CD4-positive, alpha-beta T cell treated with Interleukin-12 subunit alpha and Interleukin-12 subunit beta, for 1 hour (primary cell): Measurements from ENCODE around the gene JPH3.

Source experiments
- DNase-seq: peaks from one replicate; pipeline ENCODE4 v3.0.0-alpha.2; 2020

JPH3 gene

DNA sequence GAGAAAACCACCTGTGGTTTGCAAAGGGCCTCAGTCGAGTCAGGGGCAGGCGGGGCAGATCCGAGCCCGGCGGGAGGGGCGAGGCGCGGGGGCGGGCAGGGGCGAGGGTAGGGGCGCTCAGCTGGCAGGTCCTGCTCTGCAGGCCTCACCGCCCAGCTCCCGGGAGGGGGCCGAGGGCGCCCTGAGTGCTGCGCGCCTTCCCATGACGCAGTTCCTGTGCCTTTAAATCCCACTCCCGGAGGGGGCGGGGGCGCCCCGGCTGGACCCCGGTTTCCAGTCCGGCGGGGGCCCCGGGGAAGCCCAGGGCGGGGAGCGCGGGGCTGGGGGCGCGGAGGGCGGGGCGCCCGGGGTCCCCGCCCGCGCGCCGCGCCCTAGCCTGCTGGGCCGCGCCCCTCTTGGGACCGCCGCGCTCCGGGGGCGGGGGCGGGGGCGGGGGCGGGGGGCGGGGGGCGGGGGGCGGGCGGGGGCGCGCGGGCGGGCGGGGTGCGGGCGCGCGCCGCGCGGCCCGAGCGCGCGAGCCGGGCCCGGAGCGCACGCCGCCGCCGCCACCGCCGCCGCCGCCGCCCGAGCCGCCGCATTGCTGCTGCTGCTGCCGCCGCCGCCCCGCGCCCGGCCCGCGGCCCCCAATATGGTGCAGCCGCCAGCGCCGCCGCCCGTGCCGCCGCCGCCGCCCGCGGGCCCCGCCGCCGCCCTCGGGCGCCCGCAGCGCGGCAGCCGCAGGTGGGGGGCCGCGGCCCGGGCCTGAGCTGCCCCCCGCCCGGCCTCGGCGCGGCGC is at the start of gene JPH3:
Gene JPH3, plus strand, starts transcription at position 508 of the 775 bp plus-strand sequence. CDS start 639 bp downstream, outside the sequence.
- DNase-seq, result no peak

DNA sequence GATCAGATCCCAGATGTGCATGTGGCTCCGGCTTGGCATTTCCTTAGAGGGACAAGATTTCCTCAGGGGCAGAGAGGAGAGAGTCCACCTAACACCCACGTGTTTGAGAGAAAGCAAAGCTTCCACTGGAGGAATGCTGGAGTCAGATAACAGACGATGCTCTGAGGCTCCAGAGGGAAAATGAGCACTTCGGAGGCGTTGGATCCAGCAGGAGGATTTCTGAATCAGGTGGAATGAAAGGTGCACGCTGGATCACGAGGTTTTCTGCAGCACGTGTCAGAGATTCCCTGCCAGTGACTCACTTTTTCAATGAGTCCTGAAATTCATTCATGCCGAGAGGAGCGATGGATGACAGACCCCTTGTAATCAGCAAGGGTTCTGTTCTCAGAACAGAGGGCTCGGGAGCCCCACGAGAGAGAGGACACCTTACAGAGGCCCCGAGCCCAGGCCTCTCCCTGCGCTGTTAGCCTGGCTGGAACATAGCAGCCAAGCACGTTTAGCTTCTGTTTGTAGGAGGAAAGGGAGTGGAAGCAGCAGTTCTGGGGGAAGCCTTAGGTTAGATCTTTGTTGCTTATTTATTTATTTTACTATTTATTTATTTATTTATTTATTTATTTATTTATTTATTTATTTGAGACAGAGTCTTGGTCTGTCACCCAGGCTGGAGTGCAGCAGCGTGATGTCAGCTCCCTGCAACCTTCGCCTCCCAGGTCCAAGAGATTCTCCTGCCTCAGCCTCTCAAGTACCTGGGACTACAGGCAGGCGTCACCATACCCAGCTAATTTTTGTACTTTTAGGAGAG is 49.3 kb upstream of the JPH3 start:
- no peak for DNase-seq

GRCh38 chr16:87554754-87555427 is 47.4 kb upstream of the JPH3 start:
- DNase-seq, result no peak

GRCh38 chr16:87555647-87556046 is 46.7 kb upstream of the JPH3 start:
- DNase-seq, result no peak

GRCh38 chr16:87556941-87557459 is 45.3 kb upstream of the JPH3 start:
- DNase-seq, result no peak

DNA sequence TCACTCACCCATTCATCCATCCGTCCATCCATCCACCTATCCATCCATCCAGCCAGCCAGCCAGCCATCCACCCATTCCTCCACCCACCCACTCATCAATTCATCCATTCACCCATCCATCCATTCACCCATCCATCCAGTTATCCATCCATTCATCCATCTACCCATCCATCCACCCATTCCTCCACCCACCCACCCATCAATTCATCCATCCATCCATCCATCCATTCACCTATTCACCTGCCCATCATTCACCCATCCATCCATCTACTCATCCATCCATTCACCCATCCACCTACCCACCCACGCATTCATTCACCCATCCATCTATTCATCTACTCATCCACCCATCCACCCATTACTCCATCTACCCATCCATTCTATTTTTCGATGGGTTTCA is 43.6 kb upstream of the JPH3 start:
- no peak for DNase-seq

- no peak for DNase-seq
Observed at GRCh38 chr16:87559945-87560344, 42.4 kb upstream of the JPH3 start.

GRCh38 chr16:87560428-87561199 is 41.7 kb upstream of the JPH3 start:
- DNase-seq, result no peak

DNA sequence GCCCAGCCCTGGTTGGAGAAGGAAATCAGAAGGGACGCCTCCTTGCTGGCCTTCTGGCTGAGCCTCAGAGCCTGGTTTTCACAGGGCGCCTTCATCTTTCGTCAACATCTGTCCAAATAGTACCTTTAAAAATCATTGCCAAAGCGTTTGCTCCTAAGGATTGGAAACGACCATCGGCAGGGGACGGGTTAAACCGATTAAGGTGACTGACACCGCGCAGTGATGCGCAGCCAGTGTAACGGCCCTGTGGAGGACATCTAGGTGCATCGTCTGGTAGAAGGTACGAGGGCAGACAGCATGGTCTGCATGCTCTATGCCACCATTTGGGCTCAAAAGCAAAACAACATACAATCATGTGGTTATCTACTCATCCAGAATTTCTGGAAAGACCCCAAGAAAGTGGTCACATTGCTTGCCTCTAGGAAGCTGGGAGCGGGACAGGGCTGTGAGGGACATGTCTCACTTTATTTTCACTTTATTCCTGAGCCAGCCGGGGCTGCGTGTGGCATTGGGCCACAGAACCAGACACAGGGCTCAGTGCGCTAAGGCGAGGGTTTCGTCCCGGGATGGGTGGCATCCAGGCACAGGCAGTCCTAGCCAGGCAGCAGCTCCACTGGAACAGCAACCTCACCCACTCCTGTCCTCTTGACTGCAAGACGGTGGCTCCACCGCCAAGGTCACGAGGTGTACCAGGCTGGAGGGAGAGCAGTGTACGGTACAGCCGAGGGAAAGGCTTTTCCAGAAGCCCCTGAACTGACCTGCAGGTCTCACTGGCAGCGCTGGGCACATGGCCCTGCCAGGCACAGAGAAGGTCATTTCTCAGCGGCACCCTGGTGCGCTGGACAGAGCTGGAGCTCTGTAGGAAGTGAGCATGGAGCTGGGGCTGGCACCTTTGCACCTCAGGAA is 40.9 kb upstream of the JPH3 start:
- DNase-seq, result no peak

DNA sequence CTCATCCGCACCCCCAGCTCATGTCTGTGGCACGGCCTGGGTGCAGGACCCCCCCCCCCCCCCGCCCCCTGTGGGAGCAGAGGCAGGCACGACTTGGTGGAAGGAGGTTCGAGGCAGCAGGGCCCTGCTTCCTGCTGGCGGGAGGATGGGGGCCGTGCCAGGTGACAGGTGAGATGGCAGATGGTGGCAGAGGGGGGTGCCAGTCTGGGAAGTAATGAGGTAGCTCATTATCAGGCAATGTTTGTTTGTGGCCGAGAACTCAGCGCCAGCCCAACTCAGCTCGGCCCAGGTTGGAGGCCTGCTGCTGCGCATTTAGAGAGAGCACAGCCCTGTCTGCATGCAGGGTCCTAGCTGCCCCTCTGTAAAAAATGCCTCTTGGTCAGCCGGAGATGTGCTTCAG is 40.1 kb upstream of the JPH3 start:
- no peak for DNase-seq

DNA sequence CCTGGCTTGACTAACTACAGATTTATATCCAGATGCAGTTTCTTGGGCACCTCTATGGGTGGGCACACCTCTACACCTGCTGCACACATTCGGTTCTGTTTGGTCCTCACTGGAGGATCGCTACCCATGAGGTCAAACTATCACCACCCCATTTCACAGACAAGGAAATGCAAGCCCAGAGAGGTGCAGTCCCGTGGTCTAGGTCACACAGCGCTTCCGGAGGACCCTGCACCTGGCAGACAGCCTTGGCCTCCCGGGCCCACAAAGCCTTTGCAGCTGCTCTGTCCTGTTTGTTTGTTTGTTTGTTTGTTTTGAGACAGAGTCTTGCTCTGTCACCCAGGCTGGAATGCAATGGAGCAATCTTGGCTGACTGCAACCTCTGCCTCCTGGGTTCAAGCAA is 39.3 kb upstream of the JPH3 start:
- DNase-seq, result no peak

GRCh38 chr16:87563714-87564523 is 38.4 kb upstream of the JPH3 start:
- no peak for DNase-seq

DNA sequence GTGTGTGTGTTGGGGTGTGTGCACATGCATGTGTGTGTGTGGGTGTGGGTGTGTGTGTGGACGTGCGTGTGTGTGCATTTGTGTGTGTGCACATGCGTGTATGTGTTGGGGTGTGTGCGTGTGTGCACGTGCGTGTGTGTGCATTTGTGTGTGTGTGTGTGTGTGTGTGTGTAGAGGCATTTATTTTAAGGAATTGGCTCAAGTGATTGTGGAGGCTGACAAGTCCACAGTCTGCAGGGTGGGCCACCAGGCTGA is 37.9 kb upstream of the JPH3 start:
- DNase-seq, result no peak

DNA sequence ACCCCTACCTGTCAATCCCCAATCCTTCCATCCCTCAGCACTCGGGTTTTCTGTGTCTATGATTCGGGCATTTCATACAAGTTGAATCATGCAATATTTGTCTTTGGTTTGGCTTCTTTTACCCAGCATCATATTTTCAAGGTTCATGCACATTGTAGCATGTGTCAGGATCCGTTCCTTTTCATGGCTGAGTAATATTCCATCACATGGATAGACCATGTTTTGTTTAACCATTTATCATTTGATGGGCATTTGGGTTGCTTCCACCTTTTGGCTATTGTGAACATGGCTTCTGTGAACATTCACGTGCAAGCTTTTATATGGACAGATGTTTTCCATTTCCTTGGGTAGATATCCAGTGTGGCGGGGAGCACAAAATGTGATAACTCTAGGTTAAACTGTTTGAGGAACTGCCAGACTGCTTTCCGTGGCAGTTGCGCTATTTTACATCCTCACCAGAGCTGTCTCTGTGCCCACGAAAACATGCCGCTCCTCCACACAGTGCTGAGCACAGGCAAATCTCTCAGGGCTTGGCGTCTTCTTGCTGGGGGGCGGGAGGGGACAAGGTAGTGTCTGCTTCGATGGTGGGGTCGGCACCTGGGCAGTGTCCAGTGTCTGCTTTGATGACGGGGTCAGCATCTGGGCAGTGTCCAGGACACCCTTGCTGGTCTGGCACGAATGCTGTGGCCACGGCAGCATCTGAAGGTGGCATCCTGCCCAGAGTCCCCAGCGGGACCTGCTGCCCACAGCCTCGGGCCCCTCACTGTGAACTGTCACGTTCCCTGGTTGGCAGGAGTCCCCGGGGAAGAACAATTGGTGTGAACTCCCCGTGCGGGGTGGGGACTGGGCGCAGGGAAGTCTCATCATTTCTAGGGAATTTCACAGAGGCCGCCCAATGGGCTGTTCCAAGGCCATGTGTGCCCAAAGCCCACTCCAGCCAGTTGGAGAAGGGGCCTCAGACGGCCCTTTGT is 32.4 kb upstream of the JPH3 start:
- DNase-seq, result no peak

- DNase-seq, result no peak
Observed at GRCh38 chr16:87570572-87570937, 31.8 kb upstream of the JPH3 start.

DNA sequence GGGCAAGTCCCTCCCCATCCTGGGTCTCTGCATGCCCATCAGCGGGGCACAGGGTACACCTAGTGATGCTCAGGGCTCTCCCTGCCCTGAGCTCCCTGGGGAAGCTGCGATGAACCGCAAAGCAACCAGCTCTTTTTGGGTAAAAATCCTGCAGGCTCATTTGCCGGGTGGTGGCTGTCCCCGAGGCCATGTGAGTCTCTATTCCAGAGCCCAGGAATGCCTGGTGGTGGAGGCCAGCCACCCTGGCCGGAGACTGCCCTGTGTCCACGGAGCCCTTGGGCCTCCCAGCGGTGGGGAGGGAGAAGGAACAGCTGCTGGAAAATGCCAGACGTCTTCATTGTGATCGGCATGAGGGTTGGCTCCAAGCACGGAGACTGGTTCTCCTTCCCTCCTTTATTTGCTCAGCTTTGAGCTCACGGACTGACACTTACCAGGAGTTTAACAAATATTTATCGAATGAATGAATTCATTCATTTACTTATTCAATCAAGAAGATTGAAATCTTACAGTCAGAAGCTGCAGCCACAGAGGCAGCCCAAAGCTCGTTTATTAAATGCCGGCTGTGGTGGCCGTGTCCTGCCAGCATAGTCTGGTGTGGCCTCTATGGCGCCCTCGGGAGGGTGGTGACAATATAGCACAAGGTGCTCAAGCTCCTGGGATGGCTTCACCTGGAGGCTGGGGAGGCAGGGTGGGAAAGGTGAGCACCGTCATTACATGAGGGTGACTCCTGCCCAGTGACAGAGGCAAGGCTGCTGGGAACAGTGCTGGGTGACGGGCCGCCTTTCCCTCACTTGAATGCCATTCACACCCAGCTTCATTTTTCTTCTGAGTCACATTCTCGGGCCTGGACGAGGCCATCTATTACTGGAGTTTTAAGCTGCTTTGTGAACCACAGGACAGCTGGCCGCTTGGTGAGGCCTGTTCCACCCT is 31.1 kb upstream of the JPH3 start:
- DNase-seq, result no peak

- DNase-seq, result no peak
Observed at GRCh38 chr16:87571868-87572244, 30.5 kb upstream of the JPH3 start.

GRCh38 chr16:87572959-87573358 is 29.3 kb upstream of the JPH3 start:
- no peak for DNase-seq
